GM23338 (cell line): ENCODE data around the gene ILDR2. TPM values are rescaled to one million over a fixed set of nuclear protein-coding genes. Genes with fewer than 3 reads are reported as not detected.
"Not testable (repeated sequence)": the region's sequence is repeated elsewhere in the genome, so short reads cannot be mapped to it uniquely, and the experiment has no call there.

ENCODE experiments used
- ATAC-seq: fragments of 200-7000 bp; cut with Tn5 transposase; 3 replicates; pipeline ENCODE4 v1.9.1; 2020
- DNase-seq: peaks from one replicate; pipeline ENCODE4 v3.0.0-alpha.2; 2015; ENCODE audit warnings: low spot score
- H2AFZ ChIP-seq: fragments of 200-600 bp; sonication (generic); 2 replicates; pipeline ENCODE4 v1.8.0; 2016; ENCODE audit warnings: antibody characterized with exemption, mild to moderate bottlenecking, moderate library complexity
- H3F3A ChIP-seq: fragments of 200-600 bp; sonication (generic); replicated peaks from 2 replicates; pipeline ENCODE4 v1.8.0; 2017; ENCODE audit warnings: antibody characterized with exemption, mixed run types, low read depth
- H3K27ac ChIP-seq: fragments of 200-600 bp; sonication (generic); 2 replicates; pipeline ENCODE4 v1.6.1; 2016; ENCODE audit warnings: low read depth
- H3K27me3 ChIP-seq: fragments of 200-600 bp; sonication (generic); 2 replicates; pipeline ENCODE4 v1.8.0; 2016; ENCODE audit warnings: mild to moderate bottlenecking, mixed run types, moderate library complexity; ENCODE audit not compliant: insufficient read depth
- H3K36me3 ChIP-seq: fragments of 200-600 bp; sonication (generic); 2 replicates; pipeline ENCODE4 v1.8.0; 2016; ENCODE audit warnings: mild to moderate bottlenecking; ENCODE audit not compliant: insufficient read depth
- H3K4me1 ChIP-seq: fragments of 200-600 bp; sonication (generic); 2 replicates; pipeline ENCODE4 v1.8.0; 2016; ENCODE audit warnings: mild to moderate bottlenecking, moderate library complexity; ENCODE audit not compliant: insufficient read depth
- H3K4me2 ChIP-seq: fragments of 200-600 bp; sonication (generic); 2 replicates; pipeline ENCODE4 v1.7.1; 2017; ENCODE audit warnings: mixed run types
- H3K4me3 ChIP-seq: fragments of 200-600 bp; sonication (generic); 2 replicates; pipeline ENCODE4 v1.6.1; 2016; ENCODE audit warnings: mixed run types
- H3K79me2 ChIP-seq: fragments of 200-600 bp; sonication (generic); replicated peaks from 2 replicates; pipeline ENCODE4 v1.8.0; 2017; ENCODE audit warnings: mild to moderate bottlenecking; ENCODE audit not compliant: insufficient read depth
- H3K9me2 ChIP-seq: fragments of 200-600 bp; sonication (generic); 2 replicates; pipeline ENCODE4 v1.8.0; 2017; ENCODE audit not compliant: insufficient read depth
- H4K20me1 ChIP-seq: fragments of 200-600 bp; sonication (generic); replicated peaks from 2 replicates; pipeline ENCODE4 v1.8.0; 2017; ENCODE audit warnings: mild to moderate bottlenecking; ENCODE audit not compliant: insufficient read depth
- H3K27ac Mint-ChIP-seq: 2 replicates; pipeline ENCODE4 v1.8.0; 2020; ENCODE audit warnings: inconsistent platforms, mild to moderate bottlenecking, moderate library complexity, mixed read lengths
- H3K27me3 Mint-ChIP-seq: 3 replicates; pipeline ENCODE4 v1.8.0; 2022; ENCODE audit warnings: low read depth, mild to moderate bottlenecking, moderate library complexity, mixed read lengths, inconsistent platforms; ENCODE audit not compliant: insufficient read depth, poor library complexity
- H3K36me3 Mint-ChIP-seq: 3 replicates; pipeline ENCODE4 v1.8.0; 2021; ENCODE audit warnings: low read depth, mild to moderate bottlenecking, inconsistent platforms, moderate library complexity, mixed read lengths
- H3K4me1 Mint-ChIP-seq: 3 replicates; pipeline ENCODE4 v1.8.0; 2020; ENCODE audit warnings: mild to moderate bottlenecking, inconsistent platforms, mixed read lengths
- H3K4me3 Mint-ChIP-seq: 3 replicates; pipeline ENCODE4 v1.8.0; 2021; ENCODE audit warnings: moderate library complexity, mild to moderate bottlenecking, inconsistent platforms, mixed read lengths
- H3K9me3 Mint-ChIP-seq: 3 replicates; pipeline ENCODE4 v1.8.0; 2020; ENCODE audit warnings: moderate library complexity, mild to moderate bottlenecking, inconsistent platforms, mixed read lengths
- CREB1 ChIP-seq: fragments of 250-450 bp; sonication (Bioruptor Pico); IDR thresholded peaks from 2 replicates; pipeline ENCODE4 v1.5.0; 2020; ENCODE audit warnings: low read depth, mild to moderate bottlenecking, moderate library complexity
- EZH2 ChIP-seq: fragments of 200-600 bp; sonication (generic); IDR thresholded peaks from one replicate; pipeline ENCODE4 v1.8.0; 2017; ENCODE audit warnings: antibody characterized with exemption, mild to moderate bottlenecking, low read depth; ENCODE audit not compliant: unreplicated experiment
- JUNB ChIP-seq: IDR thresholded peaks from one replicate; pipeline ENCODE4 v1.6.1; 2016; ENCODE audit warnings: antibody characterized with exemption; ENCODE audit not compliant: unreplicated experiment
- NANOG ChIP-seq: IDR thresholded peaks from 2 replicates; pipeline ENCODE4 v1.6.1; 2016; ENCODE audit warnings: antibody characterized with exemption, borderline replicate concordance
- polyA plus RNA-seq: library from polyadenylated mRNA; unstranded; fragments of >200 nt; fragmentation: Nextera tagmentation; extraction: Ambion mirVana; gene quantifications from 2 replicates; pipeline ENCODE4 v1.2.1, GENCODE V29; 2016
- total RNA-seq: library from RNA; depleted of rRNA; stranded (reverse); fragments of >200 nt; shearing (Covaris generic); gene quantifications from 2 replicates; pipeline ENCODE4 v1.2.3, GENCODE V29; 2014
- TF ChIP-seq, protein P1 (sequence below), 2 experiments: fragments of 200-600 bp in 1 of 2; sonication (generic) in 1 of 2; conservative IDR thresholded peaks; 2 replicates each; pipeline versions ENCODE4 v1.5.1 to v1.6.1; 2016 to 2017; ENCODE audit warnings: antibody characterized with exemption in 2 of 2, low read depth in 2 of 2, mild to moderate bottlenecking in 2 of 2, moderate library complexity in 1 of 2
- TF ChIP-seq, protein P2 (sequence below): IDR thresholded peaks from one replicate; pipeline ENCODE4 v1.6.1; 2018; ENCODE audit warnings: antibody characterized with exemption; ENCODE audit not compliant: unreplicated experiment
- TF ChIP-seq, protein P3 (sequence below): IDR thresholded peaks from 2 replicates; pipeline ENCODE4 v1.6.1; 2016; ENCODE audit warnings: antibody characterized with exemption
- TF ChIP-seq, protein P4 (sequence below): fragments of 250-450 bp; sonication (Bioruptor Pico); IDR thresholded peaks from 2 replicates; pipeline ENCODE4 v1.5.0; 2020; ENCODE audit warnings: mild to moderate bottlenecking, moderate library complexity

The ILDR2 gene
- total and polyA plus RNA-seq, 2 experiments from 2014 or later: 0.27 to 2.4 TPM

DNA sequence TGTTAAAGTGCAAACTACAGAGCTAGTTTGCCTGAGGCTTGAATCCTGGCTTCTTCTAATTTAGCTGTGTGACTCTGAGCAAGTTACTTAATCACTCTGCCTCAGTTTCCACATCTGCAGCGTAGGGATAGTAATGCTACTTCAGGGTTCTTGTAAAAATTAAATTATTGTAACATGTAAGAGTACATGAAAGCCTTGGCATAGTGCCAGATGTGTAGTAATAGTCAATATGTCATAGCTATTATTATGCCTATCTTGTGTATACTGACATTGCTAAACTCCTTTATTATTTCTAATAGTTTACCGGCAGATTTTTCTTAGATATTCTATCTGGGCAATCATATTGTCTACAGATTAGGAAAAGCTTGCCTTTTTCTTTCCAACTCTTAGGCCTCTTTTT lies 92.4 kb downstream of the ILDR2 start:
- H3K27me3 ChIP-seq: peaks cover 28% of the 10 kb centered on the region
- H2AFZ ChIP-seq: no peak overlapping the region
- H3K27ac ChIP-seq: no peak overlapping the region
- no peak overlapping the region for H3K4me3 ChIP-seq
- Mint-ChIP-seq H3K4me3 (no peak overlapping the region), H3K9me3 (peaks cover 4% of the 10 kb centered on the region; the same call in 1 of the 3 replicates), H3K4me1 (peaks cover 3% of the 10 kb centered on the region; the same call in 1 of the 3 replicates), H3K27me3 (peaks cover 17% of the 10 kb centered on the region), H3K36me3 (0 out of 3 replicates have a peak, but pooled peaks cover 3% of the 10 kb centered on the region), H3K27ac (no peak overlapping the region)
- H3K36me3 ChIP-seq: no peaks in the 10 kb centered on the region
- H3K9me2 ChIP-seq: no peaks in the 10 kb centered on the region
- no peaks in the 10 kb centered on the region for H4K20me1 ChIP-seq
- DNase-seq: no peak
- no peak overlapping the region for H3K4me2 ChIP-seq
- no peaks in the 10 kb centered on the region for H3K79me2 ChIP-seq
- H3K4me1 ChIP-seq: peaks cover 5% of the 10 kb centered on the region; the same call in 1 of the 2 replicates
- no peak for ATAC-seq
- TF ChIP-seq EZH2: no peak
- TF ChIP-seq, protein P1, sequence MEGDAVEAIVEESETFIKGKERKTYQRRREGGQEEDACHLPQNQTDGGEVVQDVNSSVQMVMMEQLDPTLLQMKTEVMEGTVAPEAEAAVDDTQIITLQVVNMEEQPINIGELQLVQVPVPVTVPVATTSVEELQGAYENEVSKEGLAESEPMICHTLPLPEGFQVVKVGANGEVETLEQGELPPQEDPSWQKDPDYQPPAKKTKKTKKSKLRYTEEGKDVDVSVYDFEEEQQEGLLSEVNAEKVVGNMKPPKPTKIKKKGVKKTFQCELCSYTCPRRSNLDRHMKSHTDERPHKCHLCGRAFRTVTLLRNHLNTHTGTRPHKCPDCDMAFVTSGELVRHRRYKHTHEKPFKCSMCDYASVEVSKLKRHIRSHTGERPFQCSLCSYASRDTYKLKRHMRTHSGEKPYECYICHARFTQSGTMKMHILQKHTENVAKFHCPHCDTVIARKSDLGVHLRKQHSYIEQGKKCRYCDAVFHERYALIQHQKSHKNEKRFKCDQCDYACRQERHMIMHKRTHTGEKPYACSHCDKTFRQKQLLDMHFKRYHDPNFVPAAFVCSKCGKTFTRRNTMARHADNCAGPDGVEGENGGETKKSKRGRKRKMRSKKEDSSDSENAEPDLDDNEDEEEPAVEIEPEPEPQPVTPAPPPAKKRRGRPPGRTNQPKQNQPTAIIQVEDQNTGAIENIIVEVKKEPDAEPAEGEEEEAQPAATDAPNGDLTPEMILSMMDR (conservative IDR thresholded peaks at IDR 0.05; ENCODE audit: low read depth in 2 of 2): no peak
- TF ChIP-seq, protein P2, sequence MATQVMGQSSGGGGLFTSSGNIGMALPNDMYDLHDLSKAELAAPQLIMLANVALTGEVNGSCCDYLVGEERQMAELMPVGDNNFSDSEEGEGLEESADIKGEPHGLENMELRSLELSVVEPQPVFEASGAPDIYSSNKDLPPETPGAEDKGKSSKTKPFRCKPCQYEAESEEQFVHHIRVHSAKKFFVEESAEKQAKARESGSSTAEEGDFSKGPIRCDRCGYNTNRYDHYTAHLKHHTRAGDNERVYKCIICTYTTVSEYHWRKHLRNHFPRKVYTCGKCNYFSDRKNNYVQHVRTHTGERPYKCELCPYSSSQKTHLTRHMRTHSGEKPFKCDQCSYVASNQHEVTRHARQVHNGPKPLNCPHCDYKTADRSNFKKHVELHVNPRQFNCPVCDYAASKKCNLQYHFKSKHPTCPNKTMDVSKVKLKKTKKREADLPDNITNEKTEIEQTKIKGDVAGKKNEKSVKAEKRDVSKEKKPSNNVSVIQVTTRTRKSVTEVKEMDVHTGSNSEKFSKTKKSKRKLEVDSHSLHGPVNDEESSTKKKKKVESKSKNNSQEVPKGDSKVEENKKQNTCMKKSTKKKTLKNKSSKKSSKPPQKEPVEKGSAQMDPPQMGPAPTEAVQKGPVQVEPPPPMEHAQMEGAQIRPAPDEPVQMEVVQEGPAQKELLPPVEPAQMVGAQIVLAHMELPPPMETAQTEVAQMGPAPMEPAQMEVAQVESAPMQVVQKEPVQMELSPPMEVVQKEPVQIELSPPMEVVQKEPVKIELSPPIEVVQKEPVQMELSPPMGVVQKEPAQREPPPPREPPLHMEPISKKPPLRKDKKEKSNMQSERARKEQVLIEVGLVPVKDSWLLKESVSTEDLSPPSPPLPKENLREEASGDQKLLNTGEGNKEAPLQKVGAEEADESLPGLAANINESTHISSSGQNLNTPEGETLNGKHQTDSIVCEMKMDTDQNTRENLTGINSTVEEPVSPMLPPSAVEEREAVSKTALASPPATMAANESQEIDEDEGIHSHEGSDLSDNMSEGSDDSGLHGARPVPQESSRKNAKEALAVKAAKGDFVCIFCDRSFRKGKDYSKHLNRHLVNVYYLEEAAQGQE: no peak
- TF ChIP-seq, protein P3, sequence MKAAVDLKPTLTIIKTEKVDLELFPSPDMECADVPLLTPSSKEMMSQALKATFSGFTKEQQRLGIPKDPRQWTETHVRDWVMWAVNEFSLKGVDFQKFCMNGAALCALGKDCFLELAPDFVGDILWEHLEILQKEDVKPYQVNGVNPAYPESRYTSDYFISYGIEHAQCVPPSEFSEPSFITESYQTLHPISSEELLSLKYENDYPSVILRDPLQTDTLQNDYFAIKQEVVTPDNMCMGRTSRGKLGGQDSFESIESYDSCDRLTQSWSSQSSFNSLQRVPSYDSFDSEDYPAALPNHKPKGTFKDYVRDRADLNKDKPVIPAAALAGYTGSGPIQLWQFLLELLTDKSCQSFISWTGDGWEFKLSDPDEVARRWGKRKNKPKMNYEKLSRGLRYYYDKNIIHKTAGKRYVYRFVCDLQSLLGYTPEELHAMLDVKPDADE: no peak
- TF ChIP-seq, protein P4, sequence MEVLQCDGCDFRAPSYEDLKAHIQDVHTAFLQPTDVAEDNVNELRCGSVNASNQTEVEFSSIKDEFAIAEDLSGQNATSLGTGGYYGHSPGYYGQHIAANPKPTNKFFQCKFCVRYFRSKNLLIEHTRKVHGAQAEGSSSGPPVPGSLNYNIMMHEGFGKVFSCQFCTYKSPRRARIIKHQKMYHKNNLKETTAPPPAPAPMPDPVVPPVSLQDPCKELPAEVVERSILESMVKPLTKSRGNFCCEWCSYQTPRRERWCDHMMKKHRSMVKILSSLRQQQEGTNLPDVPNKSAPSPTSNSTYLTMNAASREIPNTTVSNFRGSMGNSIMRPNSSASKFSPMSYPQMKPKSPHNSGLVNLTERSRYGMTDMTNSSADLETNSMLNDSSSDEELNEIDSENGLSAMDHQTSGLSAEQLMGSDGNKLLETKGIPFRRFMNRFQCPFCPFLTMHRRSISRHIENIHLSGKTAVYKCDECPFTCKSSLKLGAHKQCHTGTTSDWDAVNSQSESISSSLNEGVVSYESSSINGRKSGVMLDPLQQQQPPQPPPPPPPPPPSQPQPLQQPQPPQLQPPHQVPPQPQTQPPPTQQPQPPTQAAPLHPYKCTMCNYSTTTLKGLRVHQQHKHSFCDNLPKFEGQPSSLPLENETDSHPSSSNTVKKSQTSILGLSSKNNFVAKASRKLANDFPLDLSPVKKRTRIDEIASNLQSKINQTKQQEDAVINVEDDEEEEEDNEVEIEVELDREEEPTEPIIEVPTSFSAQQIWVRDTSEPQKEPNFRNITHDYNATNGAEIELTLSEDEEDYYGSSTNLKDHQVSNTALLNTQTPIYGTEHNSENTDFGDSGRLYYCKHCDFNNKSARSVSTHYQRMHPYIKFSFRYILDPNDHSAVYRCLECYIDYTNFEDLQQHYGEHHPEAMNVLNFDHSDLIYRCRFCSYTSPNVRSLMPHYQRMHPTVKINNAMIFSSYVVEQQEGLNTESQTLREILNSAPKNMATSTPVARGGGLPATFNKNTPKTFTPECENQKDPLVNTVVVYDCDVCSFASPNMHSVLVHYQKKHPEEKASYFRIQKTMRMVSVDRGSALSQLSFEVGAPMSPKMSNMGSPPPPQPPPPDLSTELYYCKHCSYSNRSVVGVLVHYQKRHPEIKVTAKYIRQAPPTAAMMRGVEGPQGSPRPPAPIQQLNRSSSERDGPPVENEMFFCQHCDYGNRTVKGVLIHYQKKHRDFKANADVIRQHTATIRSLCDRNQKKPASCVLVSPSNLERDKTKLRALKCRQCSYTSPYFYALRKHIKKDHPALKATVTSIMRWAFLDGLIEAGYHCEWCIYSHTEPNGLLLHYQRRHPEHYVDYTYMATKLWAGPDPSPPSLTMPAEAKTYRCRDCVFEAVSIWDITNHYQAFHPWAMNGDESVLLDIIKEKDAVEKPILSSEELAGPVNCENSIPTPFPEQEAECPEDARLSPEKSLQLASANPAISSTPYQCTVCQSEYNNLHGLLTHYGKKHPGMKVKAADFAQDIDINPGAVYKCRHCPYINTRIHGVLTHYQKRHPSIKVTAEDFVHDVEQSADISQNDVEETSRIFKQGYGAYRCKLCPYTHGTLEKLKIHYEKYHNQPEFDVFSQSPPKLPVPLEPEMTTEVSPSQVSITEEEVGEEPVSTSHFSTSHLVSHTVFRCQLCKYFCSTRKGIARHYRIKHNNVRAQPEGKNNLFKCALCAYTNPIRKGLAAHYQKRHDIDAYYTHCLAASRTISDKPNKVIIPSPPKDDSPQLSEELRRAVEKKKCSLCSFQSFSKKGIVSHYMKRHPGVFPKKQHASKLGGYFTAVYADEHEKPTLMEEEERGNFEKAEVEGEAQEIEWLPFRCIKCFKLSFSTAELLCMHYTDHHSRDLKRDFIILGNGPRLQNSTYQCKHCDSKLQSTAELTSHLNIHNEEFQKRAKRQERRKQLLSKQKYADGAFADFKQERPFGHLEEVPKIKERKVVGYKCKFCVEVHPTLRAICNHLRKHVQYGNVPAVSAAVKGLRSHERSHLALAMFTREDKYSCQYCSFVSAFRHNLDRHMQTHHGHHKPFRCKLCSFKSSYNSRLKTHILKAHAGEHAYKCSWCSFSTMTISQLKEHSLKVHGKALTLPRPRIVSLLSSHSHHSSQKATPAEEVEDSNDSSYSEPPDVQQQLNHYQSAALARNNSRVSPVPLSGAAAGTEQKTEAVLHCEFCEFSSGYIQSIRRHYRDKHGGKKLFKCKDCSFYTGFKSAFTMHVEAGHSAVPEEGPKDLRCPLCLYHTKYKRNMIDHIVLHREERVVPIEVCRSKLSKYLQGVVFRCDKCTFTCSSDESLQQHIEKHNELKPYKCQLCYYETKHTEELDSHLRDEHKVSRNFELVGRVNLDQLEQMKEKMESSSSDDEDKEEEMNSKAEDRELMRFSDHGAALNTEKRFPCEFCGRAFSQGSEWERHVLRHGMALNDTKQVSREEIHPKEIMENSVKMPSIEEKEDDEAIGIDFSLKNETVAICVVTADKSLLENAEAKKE (CRISPR knock-in tag): no peak
- no peak for TF ChIP-seq NANOG
- TF ChIP-seq CREB1 (CRISPR knock-in tag): no peak
- TF ChIP-seq JUNB: no peak
- no peaks in the 10 kb centered on the region; the same call in 1 of the 2 replicates for H3F3A ChIP-seq

DNA sequence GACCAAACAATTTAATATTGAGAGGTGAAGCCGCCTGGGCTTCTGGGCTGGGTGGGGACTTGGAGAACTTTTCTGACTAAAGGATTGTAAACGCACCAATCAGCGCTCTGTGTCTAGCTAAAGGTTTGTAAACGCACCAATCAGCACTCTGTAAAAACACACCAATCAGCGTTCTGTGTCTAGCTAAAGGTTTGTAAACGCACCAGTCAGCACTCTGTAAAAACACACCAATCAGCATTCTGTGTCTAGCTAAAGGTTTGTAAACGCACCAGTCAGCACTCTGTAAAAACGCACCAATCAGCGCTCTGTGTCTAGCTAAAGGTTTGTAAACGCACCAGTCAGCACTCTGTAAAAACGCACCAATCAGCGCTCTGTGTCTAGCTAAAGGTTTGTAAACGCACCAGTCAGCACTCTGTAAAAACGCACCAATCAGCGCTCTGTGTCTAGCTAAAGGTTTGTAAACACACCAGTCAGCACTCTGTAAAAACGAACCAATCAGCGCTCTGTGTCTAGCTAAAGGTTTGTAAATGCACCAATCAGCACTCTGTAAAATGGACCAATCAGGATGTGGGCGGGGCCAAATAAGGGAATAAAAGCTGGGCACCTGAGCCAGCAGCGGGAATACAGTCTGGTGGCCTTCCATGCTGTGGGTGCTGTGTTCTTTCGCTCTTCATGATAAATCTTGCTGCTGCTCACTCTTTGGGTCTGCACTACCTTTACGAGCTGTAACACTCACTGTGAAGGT lies 97.0 kb downstream of the ILDR2 start:
- H3K36me3 ChIP-seq, DNase-seq, H3K4me2 ChIP-seq, H3K36me3 Mint-ChIP-seq, H3K9me3 Mint-ChIP-seq, H3K9me2 ChIP-seq, H3K27ac Mint-ChIP-seq, H3K27ac ChIP-seq, H3K4me3 Mint-ChIP-seq, ATAC-seq, H2AFZ ChIP-seq, H3K4me3 ChIP-seq, H3K27me3 ChIP-seq, H3K4me1 ChIP-seq, H3F3A ChIP-seq, H3K27me3 Mint-ChIP-seq: not testable (repeated sequence)
- H3K4me1 Mint-ChIP-seq: peaks cover 20% of the 10 kb centered on the region
- Histone ChIP-seq H4K20me1 (0 out of 2 replicates have a peak, but pooled peaks cover 13% of the 10 kb centered on the region), H3K79me2 (peaks cover 22% of the 10 kb centered on the region)
